HG02642 (cell line): ENCODE data around the gene CEACAM3.

Experiments used
- ATAC-seq: cut with Tn5 transposase; IDR thresholded peaks from one replicate; pipeline ENCODE4 v1.9.1; 2021; ENCODE audit warnings: mild to moderate bottlenecking; ENCODE audit not compliant: unreplicated experiment, poor library complexity

Gene CEACAM3

GRCh38 chr19:41792513-41793413 lies 3.6 kb upstream of the CEACAM3 start:
- no peak for ATAC-seq

- ATAC-seq: no peak
Observed at GRCh38 chr19:41793414-41793727, 3.0 kb upstream of the CEACAM3 start.

GRCh38 chr19:41795031-41795461 lies 1.3 kb upstream of the CEACAM3 start:
- ATAC-seq: no peak

- no peak for ATAC-seq
Observed at GRCh38 chr19:41796901-41797300, 514 bp downstream of the CEACAM3 start.

- no peak for ATAC-seq
Observed at GRCh38 chr19:41799444-41800000, 3.1 kb downstream of the CEACAM3 start.

- no peak for ATAC-seq
Observed at GRCh38 chr19:41801031-41801430, 4.6 kb downstream of the CEACAM3 start.

GRCh38 chr19:41801792-41802211 lies 5.4 kb downstream of the CEACAM3 start:
- no peak for ATAC-seq

GRCh38 chr19:41802770-41803169 lies 6.4 kb downstream of the CEACAM3 start:
- no peak for ATAC-seq

GRCh38 chr19:41804336-41804735 lies 7.9 kb downstream of the CEACAM3 start:
- no peak for ATAC-seq

- ATAC-seq: no peak
Observed at GRCh38 chr19:41807176-41807575, 10.8 kb downstream of the CEACAM3 start.

- ATAC-seq: no peak
Observed at GRCh38 chr19:41808663-41809566, 12.5 kb downstream of the CEACAM3 start.

- no peak for ATAC-seq
Observed at GRCh38 chr19:41810301-41810700, 13.9 kb downstream of the CEACAM3 start.

GRCh38 chr19:41811036-41811435 lies 14.6 kb downstream of the CEACAM3 start:
- ATAC-seq: no peak

- no peak for ATAC-seq
Observed at GRCh38 chr19:41811981-41812380, 15.6 kb downstream of the CEACAM3 start.

GRCh38 chr19:41813911-41814310 lies 17.5 kb downstream of the CEACAM3 start:
- ATAC-seq: no peak

GRCh38 chr19:41815301-41815700 lies 18.9 kb downstream of the CEACAM3 start:
- no peak for ATAC-seq

- ATAC-seq: no peak
Observed at GRCh38 chr19:41816761-41817160, 20.4 kb downstream of the CEACAM3 start.

GRCh38 chr19:41821003-41821735 lies 24.8 kb downstream of the CEACAM3 start:
- ATAC-seq: no peak

GRCh38 chr19:41837981-41838708 lies 41.8 kb downstream of the CEACAM3 start:
- no peak for ATAC-seq

- no peak for ATAC-seq
Observed at GRCh38 chr19:41839211-41839610, 42.8 kb downstream of the CEACAM3 start.
